Measurements from ENCODE around the gene ZNF407. TPM values are rescaled to one million over a fixed set of nuclear protein-coding genes. Genes with fewer than 3 reads are reported as not detected.
A peak's percentile ranks its signal among the peaks of the same experiment; 100 is the strongest.

Gene ZNF407
- total RNA-seq, 1 experiment from 2014 or later = 15.9 TPM

DNA sequence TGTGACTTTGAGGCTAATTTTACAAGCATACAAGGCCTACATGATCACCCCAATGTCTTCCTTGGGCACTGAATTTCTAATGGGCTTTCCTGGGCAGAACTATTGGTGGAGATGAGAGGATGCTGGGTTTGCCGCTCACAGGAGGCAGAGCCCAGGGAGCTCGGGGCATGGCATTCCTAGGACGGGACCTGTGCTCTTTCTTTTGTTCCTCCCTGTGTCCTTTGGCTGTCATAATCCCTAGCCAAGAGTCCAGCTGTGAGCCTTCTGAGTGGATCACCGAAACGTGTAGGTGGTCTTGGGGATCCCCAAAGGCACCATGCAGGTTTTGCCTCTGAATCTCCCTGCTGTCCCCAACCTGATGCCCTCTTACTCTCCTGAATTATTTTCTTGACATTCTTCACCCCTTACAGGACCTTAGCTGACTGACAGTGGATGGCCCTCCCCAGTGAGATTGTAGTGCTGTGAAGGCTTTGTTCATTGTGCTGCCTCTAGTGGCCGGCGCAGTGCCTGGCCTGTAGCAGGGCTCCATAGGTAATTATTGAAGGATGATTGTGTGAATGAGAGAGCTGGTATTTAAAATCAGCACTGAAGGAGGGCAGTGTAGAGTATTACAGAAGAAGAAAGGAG is 221.9 kb downstream of the ZNF407 start:
- ChIA-PET CTCF (interaction anchor here (0.5 kb wide), 1 partner anchor 84 kb away, joined by 3 read pairs; no protein-coding TSS in a partner anchor), POLR2A (ENCODE audit: low non-redundant PET) (no interaction called here)
- no peaks in the 10 kb centered on the region for H3K4me1 ChIP-seq (ENCODE audit: insufficient read depth, low read length, poor library complexity, severe bottlenecking)
- no peaks in the 10 kb centered on the region for H3K9me3 ChIP-seq (ENCODE audit: low read depth, low read length, poor library complexity, severe bottlenecking)
- no TSS peak for BruUV-seq (replicated peaks)
- no peak for TF ChIP-seq EZH2 (IDR thresholded peaks at IDR 0.05; ENCODE audit: borderline replicate concordance, low read depth, low read length, poor library complexity, severe bottlenecking)
- TF ChIP-seq, protein P1, sequence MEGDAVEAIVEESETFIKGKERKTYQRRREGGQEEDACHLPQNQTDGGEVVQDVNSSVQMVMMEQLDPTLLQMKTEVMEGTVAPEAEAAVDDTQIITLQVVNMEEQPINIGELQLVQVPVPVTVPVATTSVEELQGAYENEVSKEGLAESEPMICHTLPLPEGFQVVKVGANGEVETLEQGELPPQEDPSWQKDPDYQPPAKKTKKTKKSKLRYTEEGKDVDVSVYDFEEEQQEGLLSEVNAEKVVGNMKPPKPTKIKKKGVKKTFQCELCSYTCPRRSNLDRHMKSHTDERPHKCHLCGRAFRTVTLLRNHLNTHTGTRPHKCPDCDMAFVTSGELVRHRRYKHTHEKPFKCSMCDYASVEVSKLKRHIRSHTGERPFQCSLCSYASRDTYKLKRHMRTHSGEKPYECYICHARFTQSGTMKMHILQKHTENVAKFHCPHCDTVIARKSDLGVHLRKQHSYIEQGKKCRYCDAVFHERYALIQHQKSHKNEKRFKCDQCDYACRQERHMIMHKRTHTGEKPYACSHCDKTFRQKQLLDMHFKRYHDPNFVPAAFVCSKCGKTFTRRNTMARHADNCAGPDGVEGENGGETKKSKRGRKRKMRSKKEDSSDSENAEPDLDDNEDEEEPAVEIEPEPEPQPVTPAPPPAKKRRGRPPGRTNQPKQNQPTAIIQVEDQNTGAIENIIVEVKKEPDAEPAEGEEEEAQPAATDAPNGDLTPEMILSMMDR (conservative IDR thresholded peaks at IDR 0.05; ENCODE audit: low read depth, low read length) = peak; percentile 78
- DNase-seq (ENCODE audit: low spot score) = peak; percentile 25
- no peaks in the 10 kb centered on the region for H3K27me3 ChIP-seq (replicated peaks; ENCODE audit: insufficient read depth, low read depth, low read length, poor library complexity)
- no peak overlapping the region for H3K4me3 ChIP-seq (ENCODE audit: low read depth, low read length, poor library complexity, severe bottlenecking)
- no peaks in the 10 kb centered on the region for H3K36me3 ChIP-seq (ENCODE audit: insufficient read depth, low read length, poor library complexity, severe bottlenecking)
- H3K27ac ChIP-seq (ENCODE audit: low read depth, low read length, poor library complexity, severe bottlenecking) = no peak overlapping the region
- intact Hi-C loops (cut with micrococcal nuclease; ENCODE audit: unreplicated experiment) = no loop called here

DNA sequence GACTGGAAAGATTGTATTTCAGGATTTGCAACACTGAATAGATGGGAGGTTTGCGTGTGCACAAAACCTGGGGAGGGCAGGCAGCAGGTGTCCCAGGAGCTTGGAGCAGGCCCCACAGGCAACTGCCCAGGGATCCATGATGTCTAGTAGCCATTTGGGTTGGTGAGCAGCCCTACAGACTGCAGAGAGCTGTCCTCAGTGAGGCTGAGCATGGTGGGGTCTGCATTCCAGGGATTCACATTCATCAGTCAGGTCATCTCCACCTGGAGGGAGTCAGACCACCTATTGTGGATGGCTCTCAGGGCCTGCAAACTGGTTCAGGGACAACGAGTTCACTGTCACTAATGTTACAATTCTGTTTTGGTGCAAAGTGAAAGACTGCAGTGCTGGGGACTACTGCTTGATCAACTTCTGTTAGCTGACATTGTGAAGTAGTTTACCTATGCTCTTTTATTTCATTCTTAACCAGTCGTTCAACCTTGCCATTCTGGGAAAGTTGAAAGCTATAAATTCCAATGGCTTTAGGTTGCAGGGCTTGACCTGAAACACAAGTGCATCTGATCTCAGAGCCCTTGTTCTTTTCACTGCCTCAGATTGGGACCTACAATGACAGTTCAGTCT is 222.6 kb downstream of the ZNF407 start:
- TF ChIP-seq EZH2 (IDR thresholded peaks at IDR 0.05; ENCODE audit: borderline replicate concordance, low read depth, low read length, poor library complexity, severe bottlenecking) = no peak
- TF ChIP-seq, protein P1 (conservative IDR thresholded peaks at IDR 0.05; ENCODE audit: low read depth, low read length) = no peak
- Histone ChIP-seq H3K9me3 (ENCODE audit: low read depth, low read length, poor library complexity, severe bottlenecking) (no peaks in the 10 kb centered on the region), H3K36me3 (ENCODE audit: insufficient read depth, low read length, poor library complexity, severe bottlenecking) (no peaks in the 10 kb centered on the region), H3K4me1 (ENCODE audit: insufficient read depth, low read length, poor library complexity, severe bottlenecking) (no peaks in the 10 kb centered on the region), H3K4me3 (ENCODE audit: low read depth, low read length, poor library complexity, severe bottlenecking) (no peak overlapping the region), H3K27ac (ENCODE audit: low read depth, low read length, poor library complexity, severe bottlenecking) (no peak overlapping the region), H3K27me3 (replicated peaks; ENCODE audit: insufficient read depth, low read depth, low read length, poor library complexity) (no peaks in the 10 kb centered on the region)
- ChIA-PET POLR2A (ENCODE audit: low non-redundant PET) (interaction anchor here (0.6 kb wide), 1 partner anchor 50 kb away, joined by 3 read pairs; no protein-coding TSS in a partner anchor), CTCF (interaction anchor here (0.5 kb wide), 1 partner anchor 85 kb away, joined by 3 read pairs; no protein-coding TSS in a partner anchor)
- DNase-seq (ENCODE audit: low spot score) = no peak
- intact Hi-C loops (cut with micrococcal nuclease; ENCODE audit: unreplicated experiment) = no loop called here
- BruUV-seq (replicated peaks) = no TSS peak

DNA sequence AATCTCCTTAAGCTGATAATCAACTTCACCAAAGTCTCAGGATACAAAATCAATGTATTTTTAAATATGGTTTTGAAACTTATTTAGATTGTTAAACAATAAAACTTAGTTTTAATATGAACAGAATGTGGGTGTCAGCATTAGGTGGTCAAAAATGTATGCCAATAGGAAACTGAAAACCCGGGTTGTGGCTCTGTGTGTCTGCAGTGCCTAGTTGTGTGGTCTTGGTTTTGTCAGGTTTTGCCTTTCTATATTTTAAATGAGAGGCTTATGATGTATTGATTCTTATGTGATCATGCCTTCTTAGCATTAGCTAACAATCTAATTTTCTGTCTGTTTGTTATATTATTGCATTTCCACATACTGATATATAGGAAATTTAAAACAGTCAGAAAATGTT is 227.8 kb downstream of the ZNF407 start:
- H3K4me1 ChIP-seq (ENCODE audit: insufficient read depth, low read length, poor library complexity, severe bottlenecking) = no peaks in the 10 kb centered on the region
- CTCF ChIA-PET = no interaction called here
- intact Hi-C loops (cut with micrococcal nuclease; ENCODE audit: unreplicated experiment) = no loop called here
- no peak for DNase-seq (ENCODE audit: low spot score)
- TF ChIP-seq, protein P1 (conservative IDR thresholded peaks at IDR 0.05; ENCODE audit: low read depth, low read length) = no peak
- no peak for TF ChIP-seq EZH2 (IDR thresholded peaks at IDR 0.05; ENCODE audit: borderline replicate concordance, low read depth, low read length, poor library complexity, severe bottlenecking)
- H3K4me3 ChIP-seq (ENCODE audit: low read depth, low read length, poor library complexity, severe bottlenecking) = no peak overlapping the region
- H3K36me3 ChIP-seq (ENCODE audit: insufficient read depth, low read length, poor library complexity, severe bottlenecking) = no peaks in the 10 kb centered on the region
- H3K27ac ChIP-seq (ENCODE audit: low read depth, low read length, poor library complexity, severe bottlenecking) = no peak overlapping the region
- POLR2A ChIA-PET (ENCODE audit: low non-redundant PET) = no interaction called here
- BruUV-seq (replicated peaks) = no TSS peak
- no peaks in the 10 kb centered on the region for H3K27me3 ChIP-seq (replicated peaks; ENCODE audit: insufficient read depth, low read depth, low read length, poor library complexity)
- H3K9me3 ChIP-seq (ENCODE audit: low read depth, low read length, poor library complexity, severe bottlenecking) = no peaks in the 10 kb centered on the region

Measured in A673 (cell line).